GM08714 (cell line): ENCODE data around the gene IL1A.

Experiments used
- H3K4me3 ChIP-seq: fragments of 200-500 bp; sonication (Bioruptor generic); 2 replicates; pipeline ENCODE4 v1.5.1; 2014; ENCODE audit warnings: mild to moderate bottlenecking, low read length, inconsistent platforms
- ZNF274 ChIP-seq: IDR thresholded peaks from 2 replicates; pipeline ENCODE4 v1.6.1; 2012; ENCODE audit warnings: mild to moderate bottlenecking, low read depth, low read length

IL1A gene

GRCh38 chr2:112725545-112726457 is 58.5 kb downstream of the IL1A start:
- H3K4me3 ChIP-seq = no peak overlapping the region
- TF ChIP-seq ZNF274 = no peak

- H3K4me3 ChIP-seq = no peak overlapping the region
- TF ChIP-seq ZNF274 = no peak
These were observed 59.4 kb downstream of the IL1A start for GRCh38 chr2:112724591-112725525.

- TF ChIP-seq ZNF274 = no peak
These were observed 60.3 kb downstream of the IL1A start for GRCh38 chr2:112723995-112724394.

More at GRCh38 chr2:112723995-112724394, 60.3 kb downstream of the IL1A start:
- H3K4me3 ChIP-seq = no peak overlapping the region
